ENCODE measurements around the gene POU2AF3.
"Not testable (repeated sequence)": the region's sequence is repeated elsewhere in the genome, so short reads cannot be mapped to it uniquely, and the experiment has no call there.

The POU2AF3 gene, protein sequence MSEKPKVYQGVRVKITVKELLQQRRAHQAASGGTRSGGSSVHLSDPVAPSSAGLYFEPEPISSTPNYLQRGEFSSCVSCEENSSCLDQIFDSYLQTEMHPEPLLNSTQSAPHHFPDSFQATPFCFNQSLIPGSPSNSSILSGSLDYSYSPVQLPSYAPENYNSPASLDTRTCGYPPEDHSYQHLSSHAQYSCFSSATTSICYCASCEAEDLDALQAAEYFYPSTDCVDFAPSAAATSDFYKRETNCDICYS

DNA sequence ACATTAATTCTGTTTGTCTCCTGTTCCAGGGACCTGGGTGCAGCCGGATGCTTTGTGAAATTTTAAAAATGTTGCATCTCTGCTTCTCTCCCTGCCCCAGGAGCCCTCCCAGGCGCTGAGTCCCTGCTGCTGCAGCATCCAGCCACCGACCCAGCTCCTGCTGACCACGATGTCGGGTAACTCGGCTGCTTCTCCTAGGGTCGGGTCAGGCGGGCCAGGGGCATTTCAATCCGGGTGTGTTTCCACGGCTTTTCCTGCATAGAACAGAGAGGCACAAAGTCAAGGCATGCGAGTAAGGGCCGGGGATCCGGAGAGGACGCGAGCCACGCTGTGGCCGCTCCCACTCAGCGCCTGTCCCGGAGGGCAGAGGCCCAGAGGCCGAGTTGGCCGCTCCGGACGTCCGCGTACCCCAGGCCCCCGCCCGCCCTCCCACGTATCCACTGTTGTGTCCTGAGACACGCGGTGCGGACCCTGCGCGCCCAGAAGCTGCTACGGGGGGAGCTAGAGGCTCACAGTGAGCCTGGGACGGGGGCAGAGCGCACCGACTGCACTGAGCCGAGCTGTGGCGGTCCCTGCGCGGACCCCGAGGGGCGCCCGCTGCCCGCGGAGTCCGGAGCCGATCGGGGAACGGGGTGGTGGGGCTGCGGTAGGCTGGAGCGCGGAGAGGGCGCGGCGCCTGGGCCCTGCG, at the start of gene POU2AF3:
Gene POU2AF3, plus strand, starts transcription at position 134 of the 688 bp plus-strand sequence. Its CDS starts 36 bp downstream, at position 170.
- Mint-ChIP-seq H3K27me3 (peaks cover 23% of the 10 kb centered on the region), H3K4me1 (peaks cover 6% of the 10 kb centered on the region), H3K36me3 (no peaks in the 10 kb centered on the region), H3K4me3 (no peak within 1 kb of the TSS), H3K9me3 (no peaks in the 10 kb centered on the region), H3K27ac (no peak within 1 kb of the TSS)

DNA sequence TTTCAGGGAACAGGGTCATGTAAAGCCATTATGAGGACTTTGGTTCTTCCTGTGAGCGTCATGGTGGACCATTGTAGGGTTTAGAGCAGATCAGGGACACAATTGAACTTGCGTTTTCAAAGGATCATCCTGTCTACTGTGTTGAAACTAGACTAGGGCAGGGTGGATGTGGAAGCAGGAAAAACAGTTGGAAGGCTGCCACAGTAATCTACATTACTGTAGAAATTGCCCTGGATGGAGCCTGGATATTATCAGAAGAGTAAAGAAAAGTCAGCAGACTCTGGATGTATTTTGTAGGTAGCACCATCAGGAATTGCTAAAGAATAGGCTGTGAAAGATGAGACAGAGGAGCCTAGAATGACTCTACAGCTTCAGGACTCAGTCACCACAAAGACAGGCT, 47.4 kb upstream of the POU2AF3 start:
- Mint-ChIP-seq H3K4me3 (no peak overlapping the region), H3K27ac (no peak overlapping the region), H3K4me1 (no peaks in the 10 kb centered on the region), H3K36me3 (no peaks in the 10 kb centered on the region), H3K9me3 (no peaks in the 10 kb centered on the region), H3K27me3 (peaks cover 8% of the 10 kb centered on the region)

DNA sequence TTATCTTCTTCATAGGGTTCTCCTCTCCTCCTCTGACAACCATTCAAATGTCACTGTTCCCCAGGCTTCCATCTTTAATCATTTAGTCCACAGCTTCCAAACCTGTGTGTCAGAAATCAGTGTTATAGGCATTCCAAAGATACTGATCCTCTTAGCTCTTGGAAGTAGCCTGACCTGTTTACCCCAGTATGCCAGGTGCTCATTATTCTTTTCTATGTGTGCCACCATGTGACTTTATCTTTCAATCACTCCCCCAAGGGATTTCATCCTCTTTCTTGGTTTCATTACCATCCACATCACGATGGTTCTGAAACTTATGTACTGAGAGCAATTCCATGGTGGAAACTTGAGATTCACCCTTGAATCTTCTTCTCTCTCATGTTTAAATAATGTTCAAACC, 45.2 kb upstream of the POU2AF3 start:
- Mint-ChIP-seq H3K4me3 (no peak overlapping the region), H3K27ac (no peak overlapping the region), H3K9me3 (no peaks in the 10 kb centered on the region), H3K4me1 (no peaks in the 10 kb centered on the region), H3K36me3 (no peaks in the 10 kb centered on the region), H3K27me3 (peaks cover 10% of the 10 kb centered on the region)

DNA sequence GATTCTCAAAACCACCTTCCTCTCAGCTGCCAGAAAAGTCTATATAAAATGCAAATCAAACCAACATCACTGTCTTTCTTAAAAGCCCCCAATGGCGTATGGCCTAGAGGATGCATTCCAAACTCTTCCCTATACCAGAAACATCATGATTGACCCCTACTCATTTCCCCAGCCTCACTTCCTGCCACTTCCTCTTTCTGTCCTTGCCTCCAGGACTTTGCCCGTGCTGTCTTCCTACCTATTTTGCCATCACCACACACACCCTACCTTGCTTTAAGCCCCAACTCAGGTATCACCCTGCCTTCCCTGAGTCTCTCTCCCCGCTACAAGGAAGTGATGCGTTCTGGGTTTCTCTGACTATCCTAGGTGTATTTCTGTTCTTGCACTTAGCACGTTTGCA, 44.7 kb upstream of the POU2AF3 start:
- H3K9me3 Mint-ChIP-seq: no peaks in the 10 kb centered on the region
- H3K4me3 Mint-ChIP-seq: no peak overlapping the region
- no peak overlapping the region for H3K27ac Mint-ChIP-seq
- H3K36me3 Mint-ChIP-seq: no peaks in the 10 kb centered on the region
- H3K27me3 Mint-ChIP-seq: peaks cover 11% of the 10 kb centered on the region
- no peaks in the 10 kb centered on the region for H3K4me1 Mint-ChIP-seq

DNA sequence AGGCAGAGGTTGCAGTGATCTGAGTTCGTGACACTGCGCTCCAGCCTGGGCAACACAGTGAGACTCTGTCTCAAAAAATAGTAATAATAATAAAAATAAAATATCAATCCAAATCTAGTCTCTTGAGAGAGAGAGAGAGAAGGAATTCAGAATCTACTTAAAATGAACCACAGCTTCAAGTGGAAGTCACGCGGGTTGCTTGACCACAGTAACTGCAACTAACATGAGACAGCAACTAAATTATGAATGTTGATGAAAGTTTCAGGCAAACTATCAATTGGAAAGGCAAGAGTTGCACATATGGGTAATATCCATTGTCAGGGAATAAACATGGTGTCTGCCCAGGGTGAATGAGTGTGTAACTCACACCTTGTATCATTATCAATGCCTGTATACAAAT, 40.3 kb upstream of the POU2AF3 start:
- no peaks in the 10 kb centered on the region for H3K4me1 Mint-ChIP-seq
- H3K9me3 Mint-ChIP-seq: no peaks in the 10 kb centered on the region
- no peaks in the 10 kb centered on the region for H3K36me3 Mint-ChIP-seq
- no peak overlapping the region for H3K4me3 Mint-ChIP-seq
- H3K27me3 Mint-ChIP-seq: peaks cover 21% of the 10 kb centered on the region
- H3K27ac Mint-ChIP-seq: no peak overlapping the region

DNA sequence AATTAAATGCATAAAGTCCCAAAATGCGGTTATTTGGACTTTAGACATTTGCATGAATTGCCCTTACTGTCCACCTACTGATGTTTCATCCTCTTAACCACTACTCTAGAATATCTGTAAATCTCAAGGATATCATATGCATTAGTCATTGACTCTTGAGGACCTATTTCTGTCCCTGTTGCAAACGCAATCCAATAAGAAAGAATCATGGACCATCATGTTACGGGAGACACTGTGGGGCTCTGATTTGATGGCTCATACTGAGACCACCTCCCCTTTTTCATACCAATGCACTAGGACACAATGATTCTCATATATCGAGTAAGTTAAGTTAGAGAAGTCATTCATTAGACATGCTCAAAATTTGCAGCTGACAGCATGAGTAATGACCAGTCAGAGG, 38.5 kb upstream of the POU2AF3 start:
- no peaks in the 10 kb centered on the region for H3K9me3 Mint-ChIP-seq
- H3K4me3 Mint-ChIP-seq: no peak overlapping the region
- H3K27me3 Mint-ChIP-seq: peaks cover 21% of the 10 kb centered on the region
- H3K27ac Mint-ChIP-seq: no peak overlapping the region
- no peaks in the 10 kb centered on the region for H3K36me3 Mint-ChIP-seq
- H3K4me1 Mint-ChIP-seq: no peaks in the 10 kb centered on the region

DNA sequence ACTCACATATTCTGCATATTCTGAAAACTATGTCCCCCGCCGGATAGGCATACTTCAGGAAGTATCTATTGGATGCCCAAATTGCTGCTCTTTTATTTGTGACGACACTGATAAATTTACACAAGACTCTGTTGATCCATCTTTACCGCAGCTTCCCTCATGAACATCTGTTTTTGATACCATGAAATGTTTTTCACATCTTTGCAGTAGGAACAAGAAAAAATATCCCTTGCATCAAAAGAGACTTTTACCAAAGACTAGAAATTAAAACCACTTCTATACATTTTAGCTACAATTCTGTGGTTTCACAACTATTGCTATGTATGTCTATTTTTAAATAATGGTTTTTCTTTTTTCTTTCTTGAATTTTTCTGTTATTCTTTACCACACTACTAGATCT, 37.5 kb upstream of the POU2AF3 start:
- Mint-ChIP-seq H3K4me1 (no peaks in the 10 kb centered on the region), H3K27me3 (peaks cover 21% of the 10 kb centered on the region), H3K36me3 (no peaks in the 10 kb centered on the region), H3K27ac (no peak overlapping the region), H3K9me3 (no peaks in the 10 kb centered on the region), H3K4me3 (no peak overlapping the region)

DNA sequence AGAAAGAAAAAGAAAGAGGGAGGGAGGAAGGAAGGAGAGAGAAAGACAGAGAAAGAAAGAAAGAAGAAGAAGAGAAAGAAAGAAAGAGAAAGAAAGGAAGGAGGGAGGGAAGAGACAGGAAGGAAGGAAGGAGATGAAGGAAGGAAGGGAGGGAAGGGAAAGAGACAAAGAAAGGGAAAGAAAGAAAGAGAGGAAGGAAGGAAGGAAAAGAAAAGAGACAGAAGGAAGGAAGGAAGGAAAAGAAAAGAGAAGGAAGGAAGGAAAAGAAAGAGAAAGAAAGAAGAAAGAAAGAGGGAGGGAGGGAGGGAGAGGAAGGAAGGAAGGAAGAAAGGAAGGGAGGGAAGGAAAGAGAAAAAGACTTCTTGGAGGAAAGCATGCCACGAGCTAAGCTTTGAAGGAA, 33.7 kb upstream of the POU2AF3 start:
- peaks cover 14% of the 10 kb centered on the region for H3K27me3 Mint-ChIP-seq
- no peaks in the 10 kb centered on the region for H3K36me3 Mint-ChIP-seq
- H3K9me3 Mint-ChIP-seq: no peaks in the 10 kb centered on the region
- H3K4me3 Mint-ChIP-seq: no peak overlapping the region
- H3K27ac Mint-ChIP-seq: no peak overlapping the region
- H3K4me1 Mint-ChIP-seq: no peaks in the 10 kb centered on the region

DNA sequence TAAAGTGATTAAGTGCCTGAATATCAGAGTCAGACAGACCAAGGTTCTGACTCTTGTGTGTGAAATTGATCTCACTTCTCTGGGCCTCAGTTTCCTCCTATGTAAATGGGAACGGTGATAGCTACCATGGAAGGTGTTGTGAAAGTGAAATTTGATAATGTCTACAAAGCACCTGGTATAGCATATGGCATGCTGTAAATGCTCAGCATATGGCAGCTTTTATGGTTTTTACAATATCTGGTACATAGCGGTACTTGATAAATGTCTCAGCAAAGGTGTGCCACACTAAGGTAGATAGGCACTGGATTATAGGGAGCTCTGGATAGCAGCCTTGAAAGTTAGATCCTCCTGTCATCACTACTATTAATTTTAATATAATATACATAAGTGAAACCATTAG, 32.9 kb upstream of the POU2AF3 start:
- Mint-ChIP-seq H3K36me3 (no peaks in the 10 kb centered on the region), H3K27me3 (peaks cover 10% of the 10 kb centered on the region), H3K4me3 (no peak overlapping the region), H3K4me1 (no peaks in the 10 kb centered on the region), H3K9me3 (no peaks in the 10 kb centered on the region), H3K27ac (no peak overlapping the region)

DNA sequence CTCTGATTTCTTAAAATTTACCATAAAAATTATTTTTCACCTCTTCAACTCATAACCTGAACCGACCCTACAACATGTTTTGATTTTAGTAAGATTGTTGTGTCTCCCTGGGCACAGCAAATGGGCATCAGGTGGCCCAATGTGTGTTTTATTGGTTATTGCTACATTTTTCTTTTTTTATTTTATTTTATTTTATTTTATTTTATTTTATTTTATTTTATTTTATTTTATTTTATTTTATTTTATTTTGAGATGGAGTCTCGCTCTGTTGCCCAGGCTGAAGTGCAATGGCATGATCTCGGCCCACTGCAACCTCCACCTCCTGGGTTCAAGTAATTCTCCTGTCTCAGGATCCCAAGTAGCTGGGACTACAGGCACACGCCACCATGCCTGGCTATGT, 30.0 kb upstream of the POU2AF3 start:
- not testable (repeated sequence) for H3K27me3 Mint-ChIP-seq, H3K9me3 Mint-ChIP-seq, H3K36me3 Mint-ChIP-seq, H3K4me3 Mint-ChIP-seq, H3K27ac Mint-ChIP-seq, H3K4me1 Mint-ChIP-seq

DNA sequence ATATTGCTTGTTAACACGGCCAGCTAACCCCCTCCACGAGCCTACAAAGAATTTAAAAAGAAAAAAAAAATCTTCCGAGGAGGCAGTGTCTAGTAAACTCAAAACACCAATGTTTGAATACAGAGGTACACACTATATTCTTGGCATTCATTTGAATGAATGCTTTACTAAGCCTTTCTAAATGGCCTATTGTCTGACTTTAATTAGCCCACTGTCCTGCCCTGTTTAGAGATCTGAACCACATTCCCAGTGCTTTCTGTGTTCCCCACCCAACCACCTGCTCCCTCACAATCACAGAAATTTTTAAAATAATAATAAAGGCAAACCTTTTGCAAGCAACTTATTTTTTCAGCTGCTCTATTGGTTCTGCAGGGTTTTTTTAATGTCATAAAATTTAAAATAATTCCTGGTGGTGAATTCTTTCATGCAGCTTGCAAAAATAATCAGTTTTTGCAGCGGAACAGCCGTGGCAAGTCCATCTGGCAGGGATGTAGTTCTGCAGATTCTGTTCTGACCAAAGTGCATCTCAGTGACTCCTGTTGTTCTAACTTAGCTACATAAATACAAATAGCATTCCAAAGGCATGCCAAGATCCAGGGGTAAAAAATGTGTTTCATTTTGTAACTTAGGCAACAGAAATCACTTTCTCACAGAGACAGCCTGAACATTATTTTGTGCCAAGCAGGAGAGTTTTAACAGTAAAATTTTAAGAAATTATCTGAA, 29.0 kb upstream of the POU2AF3 start:
- Mint-ChIP-seq H3K36me3 (no peaks in the 10 kb centered on the region), H3K4me1 (peaks cover 6% of the 10 kb centered on the region), H3K4me3 (no peak overlapping the region), H3K27me3 (peaks cover 3% of the 10 kb centered on the region), H3K9me3 (no peaks in the 10 kb centered on the region), H3K27ac (no peak overlapping the region)

DNA sequence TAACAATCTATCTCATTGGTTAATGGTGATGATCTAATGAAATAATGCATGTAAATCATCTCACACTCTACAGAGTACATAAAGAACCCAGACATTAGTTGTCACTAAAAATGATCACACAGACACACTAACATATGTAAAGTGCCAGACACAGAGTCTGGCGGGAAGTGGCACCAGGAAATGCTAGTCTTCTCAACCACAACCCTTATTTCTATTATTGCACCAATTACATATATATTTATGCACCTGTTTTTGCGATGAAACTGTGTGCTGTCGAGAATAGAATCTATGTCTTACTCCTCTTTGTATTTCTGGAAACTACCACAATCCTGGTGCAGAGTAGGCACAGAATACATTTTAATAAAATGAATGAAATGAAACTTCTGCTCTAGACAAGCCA, 25.9 kb upstream of the POU2AF3 start:
- peaks cover 6% of the 10 kb centered on the region for H3K4me1 Mint-ChIP-seq
- no peak overlapping the region for H3K4me3 Mint-ChIP-seq

DNA sequence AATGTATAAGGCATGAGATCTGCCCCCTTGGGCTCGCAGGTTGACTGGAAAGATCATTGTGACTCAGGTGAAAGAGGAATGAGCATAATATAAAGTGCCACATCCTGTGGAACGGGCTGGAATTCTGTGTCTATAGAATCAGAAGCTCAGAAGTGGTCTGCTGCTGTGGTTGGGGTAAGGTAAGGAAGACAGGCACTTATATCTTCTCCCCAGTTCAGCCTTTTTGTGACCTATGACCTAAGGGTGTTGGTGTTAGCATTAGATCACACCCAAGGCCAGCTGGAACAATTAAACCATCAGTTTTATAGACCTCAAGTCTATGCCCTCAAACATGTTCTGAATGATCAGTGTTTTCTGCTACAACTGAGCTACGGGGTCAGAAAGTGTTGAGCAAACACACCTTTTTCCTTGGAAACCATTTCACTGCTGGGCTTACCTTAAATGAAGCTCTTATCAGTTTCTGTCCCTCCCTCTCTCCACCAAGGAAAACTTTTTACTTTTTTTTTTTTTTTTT, 15.7 kb upstream of the POU2AF3 start:
- Mint-ChIP-seq H3K27ac (no peak overlapping the region), H3K4me1 (no peaks in the 10 kb centered on the region), H3K4me3 (no peak overlapping the region), H3K9me3 (no peaks in the 10 kb centered on the region), H3K36me3 (no peaks in the 10 kb centered on the region), H3K27me3 (no peaks in the 10 kb centered on the region)

More for the DNA sequence above, 25.9 kb upstream of the POU2AF3 start:
- Mint-ChIP-seq H3K9me3 (no peaks in the 10 kb centered on the region), H3K27me3 (peaks cover 3% of the 10 kb centered on the region), H3K36me3 (no peaks in the 10 kb centered on the region), H3K27ac (no peak overlapping the region)

DNA sequence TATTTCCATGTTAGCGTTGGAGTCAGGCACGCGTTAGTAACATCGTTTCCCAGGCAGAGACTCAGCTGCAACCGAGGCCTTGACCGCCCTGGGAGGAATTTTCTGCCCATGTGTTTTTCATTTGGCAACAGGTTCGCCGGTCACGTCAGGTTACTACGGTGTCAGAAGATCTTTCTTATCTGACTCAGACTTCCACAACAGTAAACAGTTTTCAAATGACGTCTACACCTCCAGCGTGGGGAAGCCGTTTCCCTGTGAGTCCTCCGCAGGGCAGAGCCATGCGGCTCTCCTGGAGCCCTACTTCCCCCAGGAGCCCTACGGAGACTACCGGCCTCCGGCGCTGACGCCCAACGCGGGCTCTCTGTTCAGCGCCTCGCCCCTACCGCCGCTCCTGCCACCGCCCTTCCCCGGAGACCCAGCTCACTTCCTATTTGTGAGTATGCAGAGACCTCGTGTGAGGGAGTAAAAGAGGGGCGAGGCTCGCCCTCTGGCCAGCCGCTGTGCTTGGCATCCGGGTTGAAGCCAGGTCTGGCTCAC, 14.3 kb upstream of the POU2AF3 start:
- H3K27me3 Mint-ChIP-seq: no peaks in the 10 kb centered on the region
- no peak overlapping the region for H3K4me3 Mint-ChIP-seq
- H3K36me3 Mint-ChIP-seq: no peaks in the 10 kb centered on the region
- no peaks in the 10 kb centered on the region for H3K9me3 Mint-ChIP-seq
- no peaks in the 10 kb centered on the region for H3K4me1 Mint-ChIP-seq
- no peak overlapping the region for H3K27ac Mint-ChIP-seq

DNA sequence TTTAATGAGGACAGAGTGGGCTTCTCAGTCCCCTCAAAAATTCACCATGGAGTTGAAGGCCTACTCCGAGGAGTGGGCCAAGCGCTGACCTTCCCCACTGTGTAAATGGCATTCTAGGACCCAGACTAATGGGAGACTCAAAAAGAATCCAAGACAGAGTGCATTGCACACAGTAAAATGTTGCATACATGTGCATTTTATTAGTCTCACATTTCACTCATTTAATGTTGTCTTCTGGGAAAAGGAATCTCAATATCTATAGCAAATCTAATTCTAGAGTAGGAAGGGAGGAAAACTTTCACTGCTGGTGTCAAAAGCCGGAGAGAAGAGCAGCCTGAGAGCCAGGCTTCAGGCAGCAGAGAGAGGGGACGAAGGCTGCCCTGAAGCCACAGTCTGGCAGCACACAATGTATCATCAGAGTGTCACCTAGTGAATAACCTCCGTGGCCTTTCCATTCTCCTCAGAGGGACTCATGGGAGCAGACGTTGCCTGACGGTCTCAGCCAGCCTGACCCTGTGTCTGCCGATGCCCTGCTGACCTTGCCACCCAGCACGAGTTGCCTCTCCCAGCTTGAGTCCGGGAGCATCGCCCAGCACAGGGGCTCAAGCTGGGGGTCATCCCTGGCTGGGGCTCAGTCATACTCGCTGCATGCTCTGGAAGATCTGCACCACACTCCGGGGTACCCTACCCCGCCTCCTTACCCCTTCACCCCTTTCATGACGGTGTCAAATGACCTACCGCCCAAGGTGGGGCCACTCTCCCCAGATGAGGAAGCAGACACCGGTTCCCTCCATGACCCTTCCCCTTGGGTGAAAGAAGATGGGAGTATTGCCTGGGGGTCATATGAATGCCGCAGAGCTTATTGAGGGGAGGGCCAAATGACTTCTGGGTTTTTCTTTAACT, 12.9 kb upstream of the POU2AF3 start:
- no peaks in the 10 kb centered on the region for H3K27me3 Mint-ChIP-seq
- H3K4me3 Mint-ChIP-seq: no peak overlapping the region
- no peaks in the 10 kb centered on the region for H3K36me3 Mint-ChIP-seq
- no peaks in the 10 kb centered on the region for H3K9me3 Mint-ChIP-seq
- H3K27ac Mint-ChIP-seq: no peak overlapping the region
- H3K4me1 Mint-ChIP-seq: no peaks in the 10 kb centered on the region

Measured in activated naive CD4-positive, alpha-beta T cell treated with anti-CD3 and anti-CD28 coated beads, Interleukin-2, amount 50 U/mL, for 24 hours (primary cell).